Loucy (cell line): ENCODE data around the gene NRCAM.

Experiments used
- H2AFZ ChIP-seq: fragments of 200-600 bp; sonication (generic); 2 replicates; pipeline ENCODE4 v1.6.0; 2016; ENCODE audit warnings: antibody characterized with exemption, mild to moderate bottlenecking, low read length, moderate library complexity
- H3F3A ChIP-seq: fragments of 200-600 bp; 2 replicates; pipeline ENCODE4 v1.6.0; 2016; ENCODE audit warnings: antibody characterized with exemption, low read depth, mild to moderate bottlenecking
- H3K27me3 ChIP-seq: fragments of 200-600 bp; sonication (generic); 2 replicates; pipeline ENCODE4 v1.6.1; 2014; ENCODE audit warnings: low read length, mild to moderate bottlenecking; ENCODE audit not compliant: insufficient read depth, poor library complexity, severe bottlenecking
- H3K36me3 ChIP-seq: fragments of 200-600 bp; sonication (generic); 2 replicates; pipeline ENCODE4 v1.6.1; 2016; ENCODE audit warnings: low read length; ENCODE audit not compliant: insufficient read depth
- H3K4me1 ChIP-seq: fragments of 200-600 bp; sonication (generic); 2 replicates; pipeline ENCODE4 v1.5.1; 2014; ENCODE audit warnings: low read length, mild to moderate bottlenecking; ENCODE audit not compliant: insufficient read depth, poor library complexity, severe bottlenecking
- H3K4me2 ChIP-seq: fragments of 200-600 bp; sonication (generic); 2 replicates; pipeline ENCODE4 v1.6.0; 2014; ENCODE audit warnings: antibody characterized with exemption, low read length, low read depth, mild to moderate bottlenecking; ENCODE audit not compliant: poor library complexity, severe bottlenecking
- H3K4me3 ChIP-seq: fragments of 200-600 bp; sonication (generic); 2 replicates; pipeline ENCODE4 v1.5.1; 2014; ENCODE audit warnings: low read length, mild to moderate bottlenecking, mixed read lengths; ENCODE audit not compliant: poor library complexity, severe bottlenecking
- H3K79me2 ChIP-seq: fragments of 200-600 bp; sonication (generic); 2 replicates; pipeline ENCODE4 v1.6.1; 2014; ENCODE audit warnings: low read length; ENCODE audit not compliant: insufficient read depth
- H3K9ac ChIP-seq: fragments of 200-600 bp; sonication (generic); 2 replicates; pipeline ENCODE4 v1.6.0; 2014; ENCODE audit warnings: mild to moderate bottlenecking, low read depth, low read length, moderate library complexity; ENCODE audit not compliant: poor library complexity, severe bottlenecking
- H3K9me2 ChIP-seq: fragments of 200-600 bp; sonication (generic); replicated peaks from 2 replicates; pipeline ENCODE4 v1.6.1; 2016; ENCODE audit warnings: low read depth, low read length, mixed read lengths
- H3K9me3 ChIP-seq: fragments of 200-600 bp; sonication (generic); 2 replicates; pipeline ENCODE4 v1.6.1; 2014; ENCODE audit warnings: mild to moderate bottlenecking, antibody characterized with exemption, low read length, low read depth; ENCODE audit not compliant: insufficient read depth
- H4K20me1 ChIP-seq: fragments of 200-600 bp; sonication (generic); 2 replicates; pipeline ENCODE4 v1.6.0; 2014; ENCODE audit warnings: antibody characterized with exemption, low read length, mild to moderate bottlenecking; ENCODE audit not compliant: insufficient read depth, poor library complexity, severe bottlenecking
- EZH2phosphoT487 ChIP-seq: fragments of 200-600 bp; IDR thresholded peaks from 2 replicates; pipeline ENCODE4 v1.6.1; 2018; ENCODE audit warnings: antibody characterized with exemption, mild to moderate bottlenecking, moderate library complexity, borderline replicate concordance
- TF ChIP-seq, protein P1 (sequence below): fragments of 200-600 bp; sonication (generic); conservative IDR thresholded peaks from 2 replicates; pipeline ENCODE4 v1.5.1; 2014; ENCODE audit warnings: mild to moderate bottlenecking, antibody characterized with exemption, low read length

The NRCAM gene

DNA sequence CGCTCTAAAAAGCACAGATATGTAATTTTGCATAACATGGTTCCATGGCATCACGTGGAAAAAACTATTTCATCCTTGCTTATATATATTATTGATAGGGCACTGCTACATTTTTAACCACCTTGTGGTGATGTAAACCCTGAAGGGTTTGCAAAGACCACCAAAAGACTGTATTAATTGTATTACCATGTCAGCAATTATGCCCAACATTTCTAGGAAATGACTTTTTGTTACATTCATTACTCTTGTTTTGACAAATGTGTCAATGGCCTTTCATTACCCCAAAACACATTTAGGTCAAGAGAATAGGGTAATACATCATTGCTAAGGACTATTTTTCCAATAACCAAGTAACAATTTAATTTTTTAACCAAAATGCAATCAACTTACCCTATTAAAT lies 142.2 kb downstream of the NRCAM start:
- Histone ChIP-seq H4K20me1 (no peaks in the 10 kb centered on the region), H3K4me3 (no peak overlapping the region), H3K4me2 (no peak overlapping the region), H3K36me3 (no peaks in the 10 kb centered on the region), H3F3A (no peaks in the 10 kb centered on the region), H3K9me2 (no peaks in the 10 kb centered on the region), H3K9ac (no peak overlapping the region), H3K4me1 (no peaks in the 10 kb centered on the region), H2AFZ (no peak overlapping the region), H3K9me3 (no peaks in the 10 kb centered on the region), H3K79me2 (no peaks in the 10 kb centered on the region), H3K27me3 (no peaks in the 10 kb centered on the region)
- TF ChIP-seq EZH2phosphoT487, result no peak
- TF ChIP-seq, protein P1, sequence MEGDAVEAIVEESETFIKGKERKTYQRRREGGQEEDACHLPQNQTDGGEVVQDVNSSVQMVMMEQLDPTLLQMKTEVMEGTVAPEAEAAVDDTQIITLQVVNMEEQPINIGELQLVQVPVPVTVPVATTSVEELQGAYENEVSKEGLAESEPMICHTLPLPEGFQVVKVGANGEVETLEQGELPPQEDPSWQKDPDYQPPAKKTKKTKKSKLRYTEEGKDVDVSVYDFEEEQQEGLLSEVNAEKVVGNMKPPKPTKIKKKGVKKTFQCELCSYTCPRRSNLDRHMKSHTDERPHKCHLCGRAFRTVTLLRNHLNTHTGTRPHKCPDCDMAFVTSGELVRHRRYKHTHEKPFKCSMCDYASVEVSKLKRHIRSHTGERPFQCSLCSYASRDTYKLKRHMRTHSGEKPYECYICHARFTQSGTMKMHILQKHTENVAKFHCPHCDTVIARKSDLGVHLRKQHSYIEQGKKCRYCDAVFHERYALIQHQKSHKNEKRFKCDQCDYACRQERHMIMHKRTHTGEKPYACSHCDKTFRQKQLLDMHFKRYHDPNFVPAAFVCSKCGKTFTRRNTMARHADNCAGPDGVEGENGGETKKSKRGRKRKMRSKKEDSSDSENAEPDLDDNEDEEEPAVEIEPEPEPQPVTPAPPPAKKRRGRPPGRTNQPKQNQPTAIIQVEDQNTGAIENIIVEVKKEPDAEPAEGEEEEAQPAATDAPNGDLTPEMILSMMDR, result no peak

DNA sequence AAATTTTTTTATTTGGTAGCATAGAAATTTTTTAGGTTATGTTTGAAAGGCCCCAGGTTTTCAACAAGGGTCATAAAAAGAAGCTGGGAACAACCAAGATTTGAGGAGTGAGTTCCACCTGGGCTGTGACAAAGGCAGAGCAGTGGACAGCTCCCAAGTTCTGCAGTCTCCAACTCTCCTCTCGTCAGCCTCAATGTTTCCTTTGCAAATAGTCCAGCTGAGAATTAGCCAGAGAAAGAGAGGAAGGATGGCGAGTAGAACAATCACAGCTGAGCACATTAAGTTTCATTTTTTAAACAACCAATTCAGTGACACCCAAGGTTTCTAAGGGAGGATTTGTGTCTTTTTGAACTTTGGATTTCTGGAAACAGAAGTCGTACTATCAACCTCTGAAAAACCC lies 143.2 kb downstream of the NRCAM start:
- Histone ChIP-seq H3K9me2 (no peaks in the 10 kb centered on the region), H4K20me1 (no peaks in the 10 kb centered on the region), H3K36me3 (no peaks in the 10 kb centered on the region), H3K27me3 (no peaks in the 10 kb centered on the region), H3K9ac (no peak overlapping the region), H2AFZ (no peak overlapping the region), H3K79me2 (no peaks in the 10 kb centered on the region), H3K9me3 (no peaks in the 10 kb centered on the region), H3K4me2 (no peak overlapping the region), H3K4me1 (no peaks in the 10 kb centered on the region), H3K4me3 (no peak overlapping the region), H3F3A (no peaks in the 10 kb centered on the region)
- TF ChIP-seq, protein P1, result no peak

DNA sequence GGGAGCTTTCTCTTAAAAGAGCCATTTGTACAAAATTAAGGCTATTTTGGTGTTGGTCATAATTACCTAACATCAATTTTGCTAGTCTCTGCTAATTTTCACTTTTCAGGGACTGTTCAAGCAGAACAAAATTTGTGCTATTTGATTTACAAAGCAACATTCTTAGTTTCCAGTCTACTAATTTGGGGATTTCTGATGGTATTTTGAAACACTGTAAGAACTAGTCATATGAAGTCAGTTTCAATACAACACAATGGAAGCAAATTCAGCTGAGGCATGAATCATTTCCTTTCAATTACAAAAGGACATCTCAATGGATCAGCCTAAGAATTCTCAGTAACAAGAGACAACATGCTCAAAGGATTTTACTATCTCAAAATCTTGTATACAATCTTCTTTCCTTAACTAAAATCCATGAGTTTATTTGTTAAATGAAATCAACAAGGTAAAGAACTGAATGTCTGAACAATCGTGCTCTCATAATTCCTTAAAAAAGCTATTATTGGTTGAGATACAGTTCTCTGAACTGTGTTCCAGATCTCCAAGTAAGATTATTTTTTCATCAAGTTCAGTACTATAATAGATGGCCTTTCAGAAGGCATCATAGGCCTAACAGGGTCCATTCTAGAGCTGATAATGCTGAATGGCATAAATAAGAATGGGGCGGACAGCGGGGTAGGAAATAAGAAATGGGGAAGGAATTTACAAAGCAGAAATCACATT lies 144.6 kb downstream of the NRCAM start:
- H3K9ac ChIP-seq, result no peak overlapping the region
- no peak overlapping the region for H3K4me2 ChIP-seq
- no peaks in the 10 kb centered on the region for H3K4me1 ChIP-seq
- no peaks in the 10 kb centered on the region for H3K27me3 ChIP-seq
- H2AFZ ChIP-seq, result no peak overlapping the region
- H3F3A ChIP-seq, result no peaks in the 10 kb centered on the region
- no peak overlapping the region for H3K4me3 ChIP-seq
- no peaks in the 10 kb centered on the region for H3K36me3 ChIP-seq
- H3K79me2 ChIP-seq, result no peaks in the 10 kb centered on the region
- H3K9me3 ChIP-seq, result no peaks in the 10 kb centered on the region
- no peaks in the 10 kb centered on the region for H3K9me2 ChIP-seq
- TF ChIP-seq, protein P1, result no peak
- TF ChIP-seq EZH2phosphoT487, result no peak
- H4K20me1 ChIP-seq, result no peaks in the 10 kb centered on the region
